PC-9 (cell line): Measurements from ENCODE around the gene CCNT2. TPM values are rescaled to one million over a fixed set of nuclear protein-coding genes. Genes with fewer than 3 reads are reported as not detected.

ENCODE experiments used
- BruUV-seq: library from RNA; stranded (reverse); fragments of 400-500 nt; replicated peaks from 2 replicates; lab custom pipeline; 2021; lab: Mats Ljungman, UMichigan
- CTCF ChIA-PET: fragments of 300-600 bp; sonication (Branson Sonifier 250); formaldehyde crosslinking; loops from one replicate; lab custom pipeline; 2022; ENCODE audit warnings: antibody characterized with exemption; lab: Charles Lee
- POLR2A ChIA-PET: fragments of 300-600 bp; sonication (Branson Sonifier 250); formaldehyde crosslinking; loops from one replicate; lab custom pipeline; 2022; ENCODE audit warnings: antibody characterized with exemption; ENCODE audit not compliant: unreplicated experiment; lab: Charles Lee
- DNase-seq, 2 experiments: peaks; one replicate each; pipeline versions ENCODE4 v3.0.0 to v3.0.0-alpha.2; 2015 to 2022; ENCODE audit warnings: mixed read lengths in 1 of 2
- H2AFZ ChIP-seq: fragments of 200-600 bp; sonication (generic); 2 replicates; pipeline ENCODE4 v1.8.1; 2017; ENCODE audit warnings: antibody characterized with exemption
- H3F3A ChIP-seq: fragments of 200-600 bp; sonication (generic); 2 replicates; pipeline ENCODE4 v1.8.1; 2017; ENCODE audit warnings: antibody characterized with exemption, mild to moderate bottlenecking, low read depth; ENCODE audit not compliant: insufficient read depth
- H3K27ac ChIP-seq: fragments of 200-600 bp; sonication (generic); 2 replicates; pipeline ENCODE4 v1.6.1; 2016; ENCODE audit warnings: mixed run types
- H3K27me3 ChIP-seq: fragments of 200-600 bp; sonication (generic); 2 replicates; pipeline ENCODE4 v1.6.1; 2016; ENCODE audit warnings: low read depth, mixed run types; ENCODE audit not compliant: insufficient read depth
- H3K36me3 ChIP-seq: fragments of 200-600 bp; sonication (generic); 2 replicates; pipeline ENCODE4 v1.6.1; 2016; ENCODE audit warnings: low read depth, mixed run types
- H3K4me1 ChIP-seq: fragments of 200-600 bp; sonication (generic); replicated peaks from 2 replicates; pipeline ENCODE4 v1.6.1; 2016; ENCODE audit warnings: mixed run types; ENCODE audit not compliant: insufficient read depth
- H3K4me2 ChIP-seq: fragments of 200-600 bp; sonication (generic); 2 replicates; pipeline ENCODE4 v1.6.1; 2017; ENCODE audit warnings: mixed run types
- H3K4me3 ChIP-seq: fragments of 200-600 bp; sonication (generic); 2 replicates; pipeline ENCODE4 v1.6.1; 2016; ENCODE audit warnings: mixed run types
- H3K79me2 ChIP-seq: fragments of 200-600 bp; sonication (generic); 2 replicates; pipeline ENCODE4 v1.6.1; 2017; ENCODE audit warnings: low read depth, mixed run types
- H3K9me2 ChIP-seq: fragments of 200-600 bp; sonication (generic); 2 replicates; pipeline ENCODE4 v1.8.1; 2017; ENCODE audit warnings: mild to moderate bottlenecking; ENCODE audit not compliant: insufficient read depth
- H3K9me3 ChIP-seq: fragments of 200-600 bp; sonication (generic); 2 replicates; pipeline ENCODE4 v1.8.1; 2016; ENCODE audit warnings: low read depth; ENCODE audit not compliant: insufficient read depth
- H4K20me1 ChIP-seq: fragments of 200-600 bp; sonication (generic); 2 replicates; pipeline ENCODE4 v1.8.1; 2017; ENCODE audit not compliant: insufficient read depth
- CTCF ChIP-seq: fragments of 200-600 bp; sonication (generic); conservative IDR thresholded peaks from 2 replicates; pipeline ENCODE4 v1.6.1; 2017; ENCODE audit warnings: mixed run types, antibody characterized with exemption, mild to moderate bottlenecking, moderate library complexity
- EZH2 ChIP-seq: fragments of 200-600 bp; sonication (generic); IDR thresholded peaks from 2 replicates; pipeline ENCODE4 v1.8.0; 2017; ENCODE audit warnings: antibody characterized with exemption, low read depth
- intact Hi-C: fragments of 100-400 bp; cut with micrococcal nuclease; formaldehyde crosslinking; loops from one replicate; pipeline ENCODE4 v1.10.0; 2022; ENCODE audit not compliant: unreplicated experiment
- total RNA-seq: library from RNA; stranded (reverse); gene quantifications from 2 replicates; pipeline ENCODE4 v1.2.3, GENCODE V29; 2021

CCNT2 gene
- total RNA-seq, 1 experiment from 2014 or later: 26.2 TPM

- ChIA-PET CTCF (interaction anchor here (0.7 to 1.0 kb wide), 2 partner anchors 459 to 467 kb away, joined by 4 read pairs; no protein-coding TSS in a partner anchor), POLR2A (interaction anchor here (0.7 kb wide), 1 partner anchor 9 kb away, joined by 3 read pairs; no protein-coding TSS in a partner anchor)
- Histone ChIP-seq H2AFZ (peak overlapping the region; percentile 100), H3K79me2 (peaks cover 43% of the 10 kb centered on the region), H3K4me2 (peak overlapping the region; percentile 94), H3K27me3 (no peaks in the 10 kb centered on the region), H3F3A (peaks cover 12% of the 10 kb centered on the region), H3K27ac (peak overlapping the region; percentile 94), H3K36me3 (peaks cover 7% of the 10 kb centered on the region; the same call in 1 of the 2 replicates), H3K4me3 (peak overlapping the region; percentile 88), H4K20me1 (peaks cover 35% of the 10 kb centered on the region), H3K4me1 (peaks cover 27% of the 10 kb centered on the region), H3K9me2 (no peaks in the 10 kb centered on the region), H3K9me3 (peaks cover 9% of the 10 kb centered on the region; the same call in 1 of the 2 replicates)
- no peak for DNase-seq
- no peak for TF ChIP-seq EZH2
- TF ChIP-seq CTCF: 0 out of 2 replicates have a peak, but pooled peaks have one; percentile 17
- TSS peak; percentile 86 for BruUV-seq
- intact Hi-C loops: loop anchor here (1.0 to 10.0 kb wide), 4 partner anchors 137 to 803 kb away; partner anchors contain the start of genes R3HDM1, RAB3GAP1 and ZRANB3
These were observed 615 bp upstream of the CCNT2 start for GRCh38 chr2:134917888-134918525.

- H3K9me3 ChIP-seq: no peaks in the 10 kb centered on the region
- intact Hi-C loops: loop anchor here (5.0 to 10.0 kb wide), 3 partner anchors 135 to 805 kb away; partner anchors contain the start of genes R3HDM1, RAB3GAP1 and ZRANB3
- H3F3A ChIP-seq: peaks cover 12% of the 10 kb centered on the region
- peak overlapping the region; percentile 94 for H3K27ac ChIP-seq
- H3K36me3 ChIP-seq: peaks cover 13% of the 10 kb centered on the region
- TF ChIP-seq EZH2: no peak
- no peak for TF ChIP-seq CTCF
- ChIA-PET CTCF (no interaction called here), POLR2A (interaction anchor here (0.6 kb wide), 1 partner anchor 691 kb away, joined by 3 read pairs; no protein-coding TSS in a partner anchor)
- peaks cover 50% of the 10 kb centered on the region for H4K20me1 ChIP-seq
- H2AFZ ChIP-seq: peak overlapping the region; percentile 80; the same call in 1 of the 2 replicates
- H3K4me2 ChIP-seq: peak overlapping the region; percentile 86
- no peak for DNase-seq
- no TSS peak for BruUV-seq
- H3K79me2 ChIP-seq: peaks cover 57% of the 10 kb centered on the region
- H3K4me3 ChIP-seq: peak overlapping the region; percentile 91
- H3K4me1 ChIP-seq: peaks cover 27% of the 10 kb centered on the region
- H3K27me3 ChIP-seq: no peaks in the 10 kb centered on the region
- no peaks in the 10 kb centered on the region for H3K9me2 ChIP-seq
These were observed 954 bp downstream of the CCNT2 start for GRCh38 chr2:134919341-134920210.

- Histone ChIP-seq H3K4me1 (peaks cover 16% of the 10 kb centered on the region), H3K27ac (no peak overlapping the region), H3K79me2 (peaks cover 99% of the 10 kb centered on the region), H4K20me1 (peaks cover 95% of the 10 kb centered on the region), H3K9me2 (no peaks in the 10 kb centered on the region), H3K9me3 (no peaks in the 10 kb centered on the region), H3K36me3 (peaks cover 26% of the 10 kb centered on the region), H3F3A (no peaks in the 10 kb centered on the region), H3K4me2 (no peak overlapping the region), H3K27me3 (no peaks in the 10 kb centered on the region), H2AFZ (no peak overlapping the region), H3K4me3 (no peak overlapping the region)
- CTCF ChIA-PET: no interaction called here
- intact Hi-C loops: no loop called here
- POLR2A ChIA-PET: no interaction called here
- no TSS peak for BruUV-seq
- no peak for DNase-seq
- TF ChIP-seq CTCF: no peak
- TF ChIP-seq EZH2: no peak
These were observed 6.3 kb downstream of the CCNT2 start for GRCh38 chr2:134924912-134925311.
